Measurements from ENCODE around the gene SLC25A52. TPM values are rescaled to one million over a fixed set of nuclear protein-coding genes. Genes with fewer than 3 reads are reported as not detected.

The SLC25A52 gene
- total RNA-seq, 1 experiment from 2014 or later, result not detected

DNA sequence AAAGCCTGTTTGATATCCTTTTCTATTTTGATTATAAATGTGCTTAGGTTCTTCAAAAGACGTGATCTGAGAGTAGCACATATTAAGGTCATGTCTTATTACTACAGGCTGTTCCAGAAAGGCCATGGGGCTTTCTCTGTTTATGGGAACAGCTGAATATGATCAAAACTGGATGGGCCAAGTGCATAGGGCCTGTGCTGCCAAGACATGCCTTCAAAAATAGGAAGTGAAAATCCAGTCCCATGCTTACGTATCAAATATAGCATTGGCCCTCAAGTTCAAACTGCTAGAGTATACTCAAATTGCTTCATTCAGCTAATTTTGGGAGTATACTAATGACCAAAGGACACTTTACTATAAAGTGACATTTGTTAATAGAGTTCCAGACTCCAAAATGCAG is 24.1 kb downstream of the SLC25A52 start:
- no peaks in the 10 kb centered on the region for H3K79me2 ChIP-seq (ENCODE audit: insufficient read depth, low read length)
- no peaks in the 10 kb centered on the region for H3K4me1 ChIP-seq (ENCODE audit: insufficient read depth, low read length)
- no peaks in the 10 kb centered on the region for H3K9me3 ChIP-seq (ENCODE audit: control insufficient read depth, low read depth, low read length)
- no peaks in the 10 kb centered on the region for H3K79me1 ChIP-seq (ENCODE audit: insufficient read depth, low read depth, low read length, poor library complexity, severe bottlenecking)
- no peak overlapping the region for H2AK5ac ChIP-seq (ENCODE audit: insufficient read length, low read length)
- no CpG with 5 or more reads among the region's 2 CpGs for WGBS (ENCODE audit: extremely low coverage, insufficient read length, low lambda C conversion rate)
- H3K9ac ChIP-seq (ENCODE audit: extremely low read depth, insufficient read length, low read length), result no peak overlapping the region
- H3K27me3 Mint-ChIP-seq (ENCODE audit: low read depth), result no peaks in the 10 kb centered on the region
- no peak overlapping the region for H3K56ac ChIP-seq (ENCODE audit: insufficient read length, low read depth, low read length)
- H4K91ac ChIP-seq (ENCODE audit: insufficient read length, low read depth, low read length), result no peak overlapping the region
- no peak overlapping the region for H3T11ph ChIP-seq (ENCODE audit: low read length)
- peaks cover 18 to 23% of the 10 kb centered on the region in 2 experiments for H3K9me3 Mint-ChIP-seq
- no peak overlapping the region for H4K8ac ChIP-seq (replicated peaks; ENCODE audit: insufficient read length, low read depth, low read length)
- no peak overlapping the region for H2BK120ac ChIP-seq (ENCODE audit: low read depth, low read length, poor library complexity, severe bottlenecking)
- H3K4me2 ChIP-seq (ENCODE audit: insufficient read depth, insufficient read length, low read length), result no peak overlapping the region
- H3K4me3 Mint-ChIP-seq, result no peak overlapping the region
- TF ChIP-seq, protein P1, sequence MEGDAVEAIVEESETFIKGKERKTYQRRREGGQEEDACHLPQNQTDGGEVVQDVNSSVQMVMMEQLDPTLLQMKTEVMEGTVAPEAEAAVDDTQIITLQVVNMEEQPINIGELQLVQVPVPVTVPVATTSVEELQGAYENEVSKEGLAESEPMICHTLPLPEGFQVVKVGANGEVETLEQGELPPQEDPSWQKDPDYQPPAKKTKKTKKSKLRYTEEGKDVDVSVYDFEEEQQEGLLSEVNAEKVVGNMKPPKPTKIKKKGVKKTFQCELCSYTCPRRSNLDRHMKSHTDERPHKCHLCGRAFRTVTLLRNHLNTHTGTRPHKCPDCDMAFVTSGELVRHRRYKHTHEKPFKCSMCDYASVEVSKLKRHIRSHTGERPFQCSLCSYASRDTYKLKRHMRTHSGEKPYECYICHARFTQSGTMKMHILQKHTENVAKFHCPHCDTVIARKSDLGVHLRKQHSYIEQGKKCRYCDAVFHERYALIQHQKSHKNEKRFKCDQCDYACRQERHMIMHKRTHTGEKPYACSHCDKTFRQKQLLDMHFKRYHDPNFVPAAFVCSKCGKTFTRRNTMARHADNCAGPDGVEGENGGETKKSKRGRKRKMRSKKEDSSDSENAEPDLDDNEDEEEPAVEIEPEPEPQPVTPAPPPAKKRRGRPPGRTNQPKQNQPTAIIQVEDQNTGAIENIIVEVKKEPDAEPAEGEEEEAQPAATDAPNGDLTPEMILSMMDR (conservative IDR thresholded peaks at IDR 0.05), result no peak
- no peak overlapping the region for H3K14ac ChIP-seq (ENCODE audit: insufficient read depth, low read length)
- no peak overlapping the region for H3K27ac ChIP-seq (ENCODE audit: insufficient read length, low read depth, low read length)
- DNase-seq, result no peak
- H3K4me1 Mint-ChIP-seq, result peaks cover 10 to 11% of the 10 kb centered on the region in 2 experiments
- no peak overlapping the region for H2BK12ac ChIP-seq (ENCODE audit: insufficient read length, low read depth, low read length)
- H4K20me1 ChIP-seq (ENCODE audit: control insufficient read depth, insufficient read depth, insufficient read length), result no peaks in the 10 kb centered on the region
- no peak overlapping the region for H3K18ac ChIP-seq (ENCODE audit: insufficient read length, low read depth, low read length)
- H2BK15ac ChIP-seq (ENCODE audit: low read depth, low read length), result no peak overlapping the region
- no peak overlapping the region for H2BK20ac ChIP-seq (ENCODE audit: low read depth, low read length, poor library complexity, severe bottlenecking)
- no peak overlapping the region for H2BK5ac ChIP-seq (ENCODE audit: insufficient read length, low read length)
- peaks cover 13 to 19% (median 16%) of the 10 kb centered on the region in 3 experiments for H3K36me3 Mint-ChIP-seq (ENCODE audit: insufficient read depth in 1 of 3, low read depth in 3 of 3)
- no peak overlapping the region for H4K5ac ChIP-seq (ENCODE audit: insufficient read length, low read depth, low read length)
- no peak overlapping the region for H3K4ac ChIP-seq (ENCODE audit: low read depth, low read length)
- H3K23me2 ChIP-seq (ENCODE audit: insufficient read length, low read depth, low read length, poor library complexity, severe bottlenecking), result no peaks in the 10 kb centered on the region
- no peak overlapping the region for H3K27ac Mint-ChIP-seq
- no peaks in the 10 kb centered on the region for H3K27me3 ChIP-seq (ENCODE audit: insufficient read depth, low read length)
- H3K23ac ChIP-seq (ENCODE audit: insufficient read length, low read depth, low read length), result no peak overlapping the region
- no peak overlapping the region for H2AFZ ChIP-seq (ENCODE audit: low read length)
